Endothelial cell of umbilical vein (primary cell): ENCODE results near the gene PLPPR5.
"Not testable (repeated sequence)": the region's sequence is repeated elsewhere in the genome, so short reads cannot be mapped to it uniquely, and the experiment has no call there.

Source experiments
- EZH2 ChIP-seq: IDR thresholded peaks from 2 replicates; pipeline ENCODE4 v1.6.1; 2012; ENCODE audit warnings: borderline replicate concordance, low read depth, mild to moderate bottlenecking, moderate library complexity, low read length, inconsistent platforms; ENCODE audit not compliant: severe bottlenecking
- FOS ChIP-seq: IDR thresholded peaks from 2 replicates; pipeline ENCODE4 v1.6.1; 2011; ENCODE audit warnings: mild to moderate bottlenecking, low read length, moderate library complexity, borderline replicate concordance; ENCODE audit not compliant: insufficient read depth
- GATA2 ChIP-seq: IDR thresholded peaks from 2 replicates; pipeline ENCODE4 v1.7.0; 2011; ENCODE audit warnings: low read depth, mild to moderate bottlenecking, moderate library complexity, mixed read lengths, low read length; ENCODE audit not compliant: insufficient read length, insufficient read depth
- JUN ChIP-seq: IDR thresholded peaks from 2 replicates; pipeline ENCODE4 v1.6.1; 2011; ENCODE audit warnings: borderline replicate concordance, low read depth; ENCODE audit not compliant: insufficient read length, insufficient read depth
- MYC ChIP-seq: IDR thresholded peaks from one replicate; pipeline ENCODE4 v1.6.1; 2011; ENCODE audit warnings: mild to moderate bottlenecking, low read depth, low read length
- POLR2A ChIP-seq: IDR thresholded peaks from 2 replicates; pipeline ENCODE4 v1.6.1; 2012; ENCODE audit warnings: low read depth, mild to moderate bottlenecking, control low read depth, low read length
- POLR2AphosphoS5 ChIP-seq: IDR thresholded peaks from 2 replicates; pipeline ENCODE4 v1.6.1; 2012; ENCODE audit warnings: low read depth, mild to moderate bottlenecking, control low read depth, low read length, moderate library complexity; ENCODE audit not compliant: insufficient read depth
- TF ChIP-seq, protein P1 (sequence below), 2 donors: IDR thresholded peaks; 1 replicate in 1 of 2; 2 replicates in 1 of 2; pipeline ENCODE4 v1.5.1; 2011; ENCODE audit warnings: low read length in 2 of 2, mild to moderate bottlenecking in 2 of 2, moderate library complexity in 2 of 2, control low read depth in 1 of 2, inconsistent platforms in 1 of 2, low read depth in 1 of 2; ENCODE audit not compliant: insufficient read depth in 1 of 2; ENCODE audit errors: extremely low read depth in 1 of 2
- TF ChIP-seq, protein P2 (sequence below): IDR thresholded peaks from 2 replicates; pipeline ENCODE4 v1.6.1; 2011; ENCODE audit not compliant: insufficient read depth, insufficient read length

DNA sequence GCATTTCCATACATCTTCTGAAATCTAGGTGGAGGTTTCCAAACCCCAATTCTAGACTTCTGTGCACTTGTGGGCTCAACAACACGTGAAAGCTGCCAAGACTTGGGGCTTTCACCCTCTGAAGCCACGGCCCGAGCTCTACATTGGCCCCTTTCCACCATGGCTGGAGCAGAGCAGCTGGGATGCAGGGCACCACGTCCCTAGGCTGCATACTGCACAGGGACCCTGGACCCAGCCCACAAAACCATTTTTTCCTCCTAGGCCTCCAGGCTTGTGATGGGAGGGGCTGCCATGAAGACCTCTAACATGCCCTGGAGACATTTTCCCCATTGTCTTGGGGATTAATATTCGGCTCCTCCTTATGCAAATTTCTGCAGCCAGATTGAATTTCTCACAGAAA, 32.1 kb upstream of the PLPPR5 start:
- TF ChIP-seq POLR2A, EZH2, POLR2AphosphoS5, FOS, JUN, MYC, GATA2: not testable (repeated sequence)
- TF ChIP-seq, protein P1, sequence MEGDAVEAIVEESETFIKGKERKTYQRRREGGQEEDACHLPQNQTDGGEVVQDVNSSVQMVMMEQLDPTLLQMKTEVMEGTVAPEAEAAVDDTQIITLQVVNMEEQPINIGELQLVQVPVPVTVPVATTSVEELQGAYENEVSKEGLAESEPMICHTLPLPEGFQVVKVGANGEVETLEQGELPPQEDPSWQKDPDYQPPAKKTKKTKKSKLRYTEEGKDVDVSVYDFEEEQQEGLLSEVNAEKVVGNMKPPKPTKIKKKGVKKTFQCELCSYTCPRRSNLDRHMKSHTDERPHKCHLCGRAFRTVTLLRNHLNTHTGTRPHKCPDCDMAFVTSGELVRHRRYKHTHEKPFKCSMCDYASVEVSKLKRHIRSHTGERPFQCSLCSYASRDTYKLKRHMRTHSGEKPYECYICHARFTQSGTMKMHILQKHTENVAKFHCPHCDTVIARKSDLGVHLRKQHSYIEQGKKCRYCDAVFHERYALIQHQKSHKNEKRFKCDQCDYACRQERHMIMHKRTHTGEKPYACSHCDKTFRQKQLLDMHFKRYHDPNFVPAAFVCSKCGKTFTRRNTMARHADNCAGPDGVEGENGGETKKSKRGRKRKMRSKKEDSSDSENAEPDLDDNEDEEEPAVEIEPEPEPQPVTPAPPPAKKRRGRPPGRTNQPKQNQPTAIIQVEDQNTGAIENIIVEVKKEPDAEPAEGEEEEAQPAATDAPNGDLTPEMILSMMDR (IDR thresholded peaks at IDR 0.05; ENCODE audit: extremely low read depth in 1 of 2, insufficient read depth in 1 of 2, low read depth in 1 of 2, low read length in 2 of 2) = not testable (repeated sequence)
- TF ChIP-seq, protein P2, sequence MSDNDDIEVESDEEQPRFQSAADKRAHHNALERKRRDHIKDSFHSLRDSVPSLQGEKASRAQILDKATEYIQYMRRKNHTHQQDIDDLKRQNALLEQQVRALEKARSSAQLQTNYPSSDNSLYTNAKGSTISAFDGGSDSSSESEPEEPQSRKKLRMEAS = not testable (repeated sequence)
